Dermis microvascular lymphatic vessel endothelial cell (primary cell): Measurements from ENCODE around the gene IL12A. TPM values are rescaled to one million over a fixed set of nuclear protein-coding genes. Genes with fewer than 3 reads are reported as not detected.

ENCODE experiments used
- DNase-seq, 2 donors: peaks; one replicate each; pipeline versions ENCODE4 v3.0.0 to v3.0.0-alpha.2; 2010; ENCODE audit warnings: low read depth in 2 of 2
- total RNA-seq: library from RNA; depleted of rRNA; stranded (reverse); fragments of >200 nt; gene quantifications from 2 replicates; pipeline ENCODE4 v1.2.1, GENCODE V29; 2014

IL12A gene
- 0.13 TPM in 1 of 2 replicates, not detected in the other for total RNA-seq

GRCh38 chr3:159988617-159989271, at the start of gene IL12A:
IL12A (plus strand) TSS chr3:159988835.
- DNase-seq, result peak; percentile 30 to 75

DNA sequence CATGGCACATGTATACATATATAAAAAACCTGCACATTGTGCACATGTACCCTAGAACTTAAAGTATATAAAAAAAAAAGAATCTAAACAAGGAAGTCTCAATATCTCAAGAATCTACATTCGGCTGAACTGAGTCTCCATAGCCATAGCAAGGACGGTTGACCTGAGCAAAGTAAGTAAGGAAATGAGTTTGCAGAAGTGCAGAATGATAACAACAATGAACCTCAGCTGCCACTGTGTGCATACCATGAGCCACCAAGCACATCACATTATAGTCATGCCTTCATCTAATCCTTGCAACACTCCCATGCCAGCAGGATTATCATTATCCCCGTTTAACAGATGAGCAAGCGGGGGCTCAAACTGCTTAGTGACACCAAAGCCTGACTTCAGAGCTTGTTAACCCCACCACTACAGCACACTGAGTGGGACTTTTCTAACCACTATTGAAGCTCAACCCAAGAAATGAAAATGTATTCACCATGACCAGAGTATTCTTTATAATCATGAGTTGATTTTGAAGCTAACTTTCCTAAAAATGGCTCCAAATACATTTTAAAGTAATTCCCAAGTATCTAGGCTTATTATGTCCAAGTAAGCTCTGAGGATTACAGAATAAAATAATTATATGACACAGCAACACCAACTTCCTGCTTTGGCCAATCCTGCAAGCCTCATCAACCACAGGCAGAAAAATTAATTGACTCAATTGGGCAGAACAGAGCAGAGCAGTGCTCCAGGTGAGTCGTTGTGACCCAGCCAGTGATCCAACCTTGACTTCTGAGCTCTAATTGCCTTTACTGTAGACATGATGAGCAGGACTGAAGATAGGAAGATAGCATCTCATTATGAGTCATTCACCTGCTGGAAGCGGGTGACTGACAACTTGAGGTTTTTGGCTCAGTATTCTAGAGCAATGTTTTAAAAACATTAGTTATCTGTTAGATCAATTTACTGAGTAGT, 47.3 kb upstream of the IL12A start:
- DNase-seq, result no peak

GRCh38 chr3:159944781-159945180, 43.9 kb upstream of the IL12A start:
- no peak for DNase-seq

DNA sequence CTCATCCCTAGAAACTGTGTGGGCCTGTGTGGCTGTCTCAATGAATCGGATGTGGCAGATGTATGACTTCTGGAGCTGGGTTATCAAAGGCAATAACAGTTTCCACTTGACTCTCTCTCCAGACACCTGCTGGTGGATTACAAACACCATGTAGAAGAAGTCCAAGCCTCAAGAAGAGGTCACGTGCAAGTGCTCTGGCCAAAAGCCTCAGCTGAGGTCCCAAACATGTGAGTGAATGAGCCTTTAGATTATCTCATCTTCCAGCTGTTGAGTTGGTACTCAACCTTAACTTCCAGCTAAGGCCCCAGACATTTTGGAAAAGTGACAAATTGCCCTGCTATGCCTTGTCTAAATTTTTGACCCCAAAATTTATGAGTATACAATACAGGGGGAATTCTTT, 42.7 kb upstream of the IL12A start:
- DNase-seq, result no peak

- DNase-seq, result no peak
These were observed 41.4 kb upstream of the IL12A start for GRCh38 chr3:159947220-159947619.

GRCh38 chr3:159948429-159949144, 40.0 kb upstream of the IL12A start:
- DNase-seq, result no peak

DNA sequence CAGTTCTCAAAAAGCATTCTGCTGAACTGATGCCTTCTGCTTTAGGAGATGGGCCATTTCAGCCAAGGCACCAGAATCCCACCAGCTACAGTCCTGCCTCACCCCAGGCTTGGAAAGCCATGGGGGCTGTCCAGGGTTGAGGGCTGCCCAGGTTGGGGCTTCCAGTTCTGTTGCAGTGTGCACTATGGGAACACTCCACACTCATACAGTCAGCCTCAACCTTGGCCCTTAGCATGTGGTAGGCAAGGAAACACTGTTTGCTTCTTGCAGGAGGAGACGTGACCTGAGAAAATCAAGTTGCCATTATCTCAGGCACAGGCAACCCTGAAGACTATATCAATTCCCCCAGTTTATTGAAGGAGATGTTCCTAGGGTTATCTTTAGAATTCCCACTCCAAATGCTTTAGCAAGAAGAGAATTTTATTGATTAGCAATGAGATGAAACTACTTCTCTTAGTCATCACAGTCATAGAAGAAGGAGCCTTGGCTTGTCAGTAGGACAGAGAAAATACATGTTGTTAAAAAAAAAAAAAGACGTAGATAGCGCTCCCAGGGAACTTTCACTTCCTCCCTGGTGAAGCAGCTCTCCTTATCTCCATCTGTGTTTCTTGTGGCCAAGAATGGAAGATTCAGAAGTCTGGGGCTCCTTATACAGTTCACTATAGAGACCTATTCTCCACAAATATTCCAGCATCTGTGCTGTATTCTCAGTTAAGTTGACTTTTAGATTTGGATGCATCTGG, 38.3 kb upstream of the IL12A start:
- DNase-seq, result no peak

DNA sequence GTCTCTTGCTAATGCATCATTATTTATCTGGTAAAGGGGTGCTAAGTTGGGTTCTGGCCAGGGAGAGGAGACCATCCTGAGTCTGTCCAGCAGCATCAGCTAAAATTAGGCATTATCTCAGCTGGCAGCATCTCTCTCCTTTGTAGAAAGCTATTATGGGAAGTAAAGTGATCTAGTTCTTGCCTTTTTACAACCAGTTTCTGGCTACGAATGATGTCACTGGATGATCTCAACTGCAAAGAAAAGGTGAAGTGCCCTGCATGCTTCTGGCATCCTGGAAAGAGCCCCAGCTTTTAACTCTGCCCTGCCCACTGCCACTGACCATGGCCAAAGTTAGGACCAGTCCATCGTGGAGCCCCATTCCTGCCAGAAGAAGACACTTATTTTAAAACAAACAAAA, 37.1 kb upstream of the IL12A start:
- DNase-seq, result no peak

GRCh38 chr3:159953325-159954085, 35.1 kb upstream of the IL12A start:
- no peak for DNase-seq

DNA sequence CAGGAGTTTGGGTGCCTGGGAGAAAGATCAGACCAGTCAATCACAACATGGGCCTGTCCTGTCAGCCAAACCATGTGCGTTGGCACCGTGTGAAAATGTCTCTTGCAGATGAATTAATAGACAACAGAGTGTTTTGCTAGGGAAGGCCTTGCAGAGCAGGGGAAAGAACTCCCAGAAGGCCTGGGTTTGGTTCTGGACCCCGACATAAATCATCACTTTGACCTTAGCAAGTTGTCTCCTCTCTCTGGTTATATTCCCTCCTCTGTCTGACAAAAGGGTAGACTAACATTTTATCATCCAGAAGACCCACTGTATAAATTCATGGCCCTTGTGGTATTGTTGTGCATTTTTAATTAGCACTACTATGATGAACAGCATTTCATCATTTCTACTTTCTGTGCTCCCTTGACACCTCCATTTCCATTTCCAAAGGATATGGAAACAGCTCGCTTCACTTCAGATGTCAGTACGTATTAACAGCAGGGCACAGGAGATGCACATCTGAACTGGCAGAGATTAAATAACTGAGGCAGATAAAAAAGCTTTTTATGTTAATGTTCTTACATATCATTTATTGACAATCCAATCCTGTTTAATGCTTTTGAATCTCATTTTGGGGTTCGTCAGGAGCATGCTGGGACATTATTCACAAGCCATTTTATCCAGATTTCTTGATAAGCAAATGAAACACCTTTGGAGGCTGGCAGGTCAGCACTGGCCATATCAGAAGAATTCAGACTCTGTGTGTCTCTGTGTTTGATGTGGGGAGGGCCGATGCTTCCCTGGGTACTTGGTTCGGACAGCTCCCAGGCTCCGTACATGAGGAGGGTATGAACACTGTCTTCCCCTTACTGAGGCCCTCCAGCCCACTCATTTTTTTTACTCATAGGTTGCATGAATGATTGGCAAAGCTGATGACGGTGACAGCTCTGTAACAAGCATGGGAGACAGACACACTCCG, 28.2 kb upstream of the IL12A start:
- DNase-seq, result no peak

- DNase-seq, result peak in 1 of 2 donors; percentile 47
These were observed 24.3 kb upstream of the IL12A start for GRCh38 chr3:159964166-159964973.

GRCh38 chr3:159971311-159971710, 17.3 kb upstream of the IL12A start:
- DNase-seq, result no peak

GRCh38 chr3:159977295-159977694, 11.3 kb upstream of the IL12A start:
- no peak for DNase-seq

- DNase-seq, result no peak
These were observed 10.3 kb upstream of the IL12A start for GRCh38 chr3:159978353-159978752.

GRCh38 chr3:159978918-159979703, 9.5 kb upstream of the IL12A start:
- DNase-seq, result no peak

DNA sequence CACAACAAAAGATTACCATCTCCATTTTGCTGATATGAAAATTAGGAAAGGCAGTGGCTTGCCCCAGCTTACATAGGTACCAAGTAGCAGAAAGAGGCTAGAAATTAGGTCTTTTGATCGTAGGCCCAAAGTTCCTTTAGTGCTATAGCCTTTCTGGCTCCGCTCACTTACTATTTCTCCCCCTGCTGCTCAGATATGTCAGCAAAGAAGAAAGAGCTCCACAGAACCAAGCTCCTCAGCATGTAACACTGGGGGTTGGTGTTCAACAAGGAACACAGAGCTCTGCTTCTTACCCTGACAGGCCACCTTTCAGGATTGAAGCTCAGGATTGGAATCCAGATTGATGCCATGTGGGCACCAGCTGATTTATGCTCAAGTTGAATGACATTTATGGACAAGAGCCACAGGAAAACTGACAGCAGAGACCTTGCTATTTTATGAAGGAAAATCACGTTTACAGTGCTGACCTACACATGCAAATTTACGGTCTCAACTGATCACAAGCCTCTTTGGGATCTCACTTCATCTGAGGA, 6.1 kb upstream of the IL12A start:
- no peak for DNase-seq

DNA sequence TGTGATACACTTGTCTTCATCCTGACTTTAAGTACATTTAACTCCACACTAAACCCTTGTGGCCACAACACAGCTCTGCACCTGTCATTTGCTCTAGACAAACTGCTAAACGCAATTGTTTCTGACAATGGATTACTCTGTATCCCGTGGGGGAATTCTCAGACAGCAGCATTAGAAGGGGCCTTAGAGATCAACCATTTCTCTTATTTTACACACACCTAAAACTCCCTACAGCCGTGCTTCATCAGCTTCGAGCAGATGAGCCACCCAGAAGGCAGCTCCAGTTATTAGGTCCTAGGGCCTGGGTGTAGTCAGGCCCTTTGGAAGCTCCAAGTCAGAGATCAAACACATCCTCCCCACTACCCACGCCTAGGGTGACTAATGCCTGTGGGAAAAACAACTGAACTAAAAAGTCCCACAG, 1.3 kb upstream of the IL12A start:
- DNase-seq, result no peak
